Vagina (tissue), 2 donors: Measurements from ENCODE around the gene ADAR. TPM values are rescaled to one million over a fixed set of nuclear protein-coding genes. Genes with fewer than 3 reads are reported as not detected.

Experiments
- DNase-seq, 2 donors: peaks; one replicate each; pipeline ENCODE4 v3.0.0-alpha.2; 2017; ENCODE audit errors: extremely low spot score in 2 of 2
- H3K27ac ChIP-seq: fragments of 200-600 bp; sonication (generic); one replicate; pipeline ENCODE4 v1.5.1; 2019
- H3K27me3 ChIP-seq: fragments of 200-600 bp; sonication (generic); one replicate; pipeline ENCODE4 v1.5.1; 2019
- H3K36me3 ChIP-seq, 2 donors: fragments of 200-600 bp; sonication (generic); one replicate each; pipeline ENCODE4 v1.5.1; 2017 to 2019
- H3K4me1 ChIP-seq: fragments of 200-600 bp; sonication (generic); one replicate; pipeline ENCODE4 v1.5.1; 2019
- H3K4me3 ChIP-seq, 2 donors: fragments of 200-600 bp; sonication (generic); 1 replicate in 1 of 2; 2 replicates in 1 of 2; pipeline ENCODE4 v1.5.1; 2016 to 2019
- H3K9me3 ChIP-seq: fragments of 200-600 bp; sonication (generic); one replicate; pipeline ENCODE4 v1.5.1; 2019
- CTCF ChIP-seq, 3 experiments: fragments of 450-650 bp in 2 of 3; fragments of 200-600 bp in 1 of 3; sonication (generic) in 1 of 3; IDR thresholded peaks; one replicate each; pipeline ENCODE4 v1.5.1; 2017 to 2019; ENCODE audit warnings: antibody characterized with exemption in 3 of 3, mild to moderate bottlenecking in 2 of 3, moderate library complexity in 2 of 3
- POLR2A ChIP-seq, 2 donors: fragments of 450-650 bp; IDR thresholded peaks; one replicate each; pipeline ENCODE4 v1.6.1; 2017; ENCODE audit warnings: antibody characterized with exemption in 2 of 2, mild to moderate bottlenecking in 2 of 2, moderate library complexity in 2 of 2
- POLR2AphosphoS5 ChIP-seq, 2 donors: sonication (generic); formaldehyde crosslinking; IDR thresholded peaks; one replicate each; pipeline ENCODE4 v1.9.0; 2017; ENCODE audit warnings: antibody characterized with exemption in 2 of 2, mild to moderate bottlenecking in 2 of 2, low read depth in 1 of 2; ENCODE audit not compliant: insufficient read depth in 1 of 2
- intact Hi-C: fragments of 100-400 bp; cut with DNase I; formaldehyde crosslinking; loops from one replicate; pipeline ENCODE4 v1.15.1; 2023
- total RNA-seq: library from RNA; depleted of rRNA; stranded (reverse); fragments of >200 nt; gene quantifications from one replicate; pipeline ENCODE4 v1.2.3, GENCODE V29; 2016

ADAR gene
- total RNA-seq, 1 donor from 2014 or later: 92.1 TPM

GRCh38 chr1:154591206-154591605, 16.8 kb downstream of the ADAR start:
- Histone ChIP-seq H3K27ac (no peak overlapping the region), H3K4me1 (no peaks in the 10 kb centered on the region), H3K4me3 (no peak overlapping the region), H3K9me3 (no peaks in the 10 kb centered on the region), H3K27me3 (no peaks in the 10 kb centered on the region), H3K36me3 (peaks cover 0 to 94% of the 10 kb centered on the region in 2 donors)
- TF ChIP-seq CTCF (IDR thresholded peaks at IDR 0.05) (no peak), POLR2A (IDR thresholded peaks at IDR 0.05) (no peak), POLR2AphosphoS5 (IDR thresholded peaks at IDR 0.05; ENCODE audit: insufficient read depth in 1 of 2, low read depth in 1 of 2) (no peak)
- intact Hi-C loops: no loop called here
- DNase-seq: no peak

GRCh38 chr1:154590756-154591155, 17.2 kb downstream of the ADAR start:
- Histone ChIP-seq H3K27ac (no peak overlapping the region), H3K4me1 (no peaks in the 10 kb centered on the region), H3K27me3 (no peaks in the 10 kb centered on the region), H3K4me3 (no peak overlapping the region), H3K9me3 (no peaks in the 10 kb centered on the region), H3K36me3 (peaks cover 0 to 94% of the 10 kb centered on the region in 2 donors)
- TF ChIP-seq POLR2AphosphoS5 (IDR thresholded peaks at IDR 0.05; ENCODE audit: insufficient read depth in 1 of 2, low read depth in 1 of 2) (no peak), CTCF (IDR thresholded peaks at IDR 0.05) (no peak), POLR2A (IDR thresholded peaks at IDR 0.05) (no peak)
- intact Hi-C loops: no loop called here
- DNase-seq: no peak

GRCh38 chr1:154589780-154590179, 18.2 kb downstream of the ADAR start:
- H3K4me1 ChIP-seq: no peaks in the 10 kb centered on the region
- no peak overlapping the region for H3K4me3 ChIP-seq
- DNase-seq: no peak
- no peaks in the 10 kb centered on the region for H3K27me3 ChIP-seq
- intact Hi-C loops: no loop called here
- TF ChIP-seq POLR2AphosphoS5 (IDR thresholded peaks at IDR 0.05; ENCODE audit: insufficient read depth in 1 of 2, low read depth in 1 of 2) (no peak), CTCF (IDR thresholded peaks at IDR 0.05) (no peak), POLR2A (IDR thresholded peaks at IDR 0.05) (no peak)
- no peaks in the 10 kb centered on the region for H3K9me3 ChIP-seq
- H3K36me3 ChIP-seq: peaks cover 4 to 94% of the 10 kb centered on the region in 2 donors
- H3K27ac ChIP-seq: no peak overlapping the region

GRCh38 chr1:154586641-154587040, 21.3 kb downstream of the ADAR start:
- Histone ChIP-seq H3K27me3 (no peaks in the 10 kb centered on the region), H3K4me1 (no peaks in the 10 kb centered on the region), H3K4me3 (no peak overlapping the region), H3K36me3 (peaks cover 5 to 98% of the 10 kb centered on the region in 2 donors), H3K27ac (no peak overlapping the region), H3K9me3 (no peaks in the 10 kb centered on the region)
- TF ChIP-seq POLR2A (IDR thresholded peaks at IDR 0.05): no peak
- no peak for TF ChIP-seq CTCF (IDR thresholded peaks at IDR 0.05)
- no peak for TF ChIP-seq POLR2AphosphoS5 (IDR thresholded peaks at IDR 0.05; ENCODE audit: insufficient read depth in 1 of 2, low read depth in 1 of 2)
- intact Hi-C loops: no loop called here
- DNase-seq: no peak

GRCh38 chr1:154586231-154586630, 21.8 kb downstream of the ADAR start:
- no peaks in the 10 kb centered on the region for H3K4me1 ChIP-seq
- H3K27me3 ChIP-seq: no peaks in the 10 kb centered on the region
- no peaks in the 10 kb centered on the region for H3K9me3 ChIP-seq
- no peak for TF ChIP-seq CTCF (IDR thresholded peaks at IDR 0.05)
- TF ChIP-seq POLR2A (IDR thresholded peaks at IDR 0.05): no peak
- TF ChIP-seq POLR2AphosphoS5 (IDR thresholded peaks at IDR 0.05; ENCODE audit: insufficient read depth in 1 of 2, low read depth in 1 of 2): no peak
- peaks cover 5 to 98% of the 10 kb centered on the region in 2 donors for H3K36me3 ChIP-seq
- DNase-seq: no peak
- intact Hi-C loops: no loop called here
- no peak overlapping the region for H3K27ac ChIP-seq
- H3K4me3 ChIP-seq: no peak overlapping the region
